Measurements from ENCODE around the gene GLS2. TPM values are rescaled to one million over a fixed set of nuclear protein-coding genes. Genes with fewer than 3 reads are reported as not detected.

Gene GLS2
- total RNA-seq, 1 experiment from 2014 or later: 14.8 TPM

DNA sequence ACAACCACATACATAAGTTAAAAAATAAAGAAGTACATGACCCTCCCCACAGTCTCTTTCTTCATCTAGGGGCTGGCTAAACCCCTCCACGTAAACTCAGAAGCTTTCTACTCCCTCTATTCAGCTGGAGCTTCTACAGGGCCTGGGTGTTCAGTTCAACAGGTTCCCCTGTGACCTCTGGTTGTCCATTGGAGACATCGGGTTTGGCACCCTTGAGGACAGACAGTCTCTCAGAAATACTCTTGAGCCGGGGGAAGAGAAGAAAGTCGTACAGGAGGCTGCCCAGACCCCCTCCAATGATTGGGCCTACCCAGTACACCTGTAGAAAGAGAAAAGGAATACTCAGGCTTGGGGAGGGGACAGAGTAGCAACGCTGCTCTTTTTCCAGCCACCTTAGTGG, 36.8 kb downstream of the GLS2 start (continued):
- no peak for TF ChIP-seq KAT7 (CRISPR knock-in tag; IDR thresholded peaks at IDR 0.05; ENCODE audit: borderline replicate concordance)
- no peak for TF ChIP-seq CBFB (CRISPR knock-in tag; IDR thresholded peaks at IDR 0.05; ENCODE audit: low read depth)
- TF ChIP-seq SOX15 (CRISPR knock-in tag; IDR thresholded peaks at IDR 0.05): no peak
- TF ChIP-seq OVOL2 (CRISPR knock-in tag; IDR thresholded peaks at IDR 0.05; ENCODE audit: borderline replicate concordance): no peak
- TF ChIP-seq, protein P1, sequence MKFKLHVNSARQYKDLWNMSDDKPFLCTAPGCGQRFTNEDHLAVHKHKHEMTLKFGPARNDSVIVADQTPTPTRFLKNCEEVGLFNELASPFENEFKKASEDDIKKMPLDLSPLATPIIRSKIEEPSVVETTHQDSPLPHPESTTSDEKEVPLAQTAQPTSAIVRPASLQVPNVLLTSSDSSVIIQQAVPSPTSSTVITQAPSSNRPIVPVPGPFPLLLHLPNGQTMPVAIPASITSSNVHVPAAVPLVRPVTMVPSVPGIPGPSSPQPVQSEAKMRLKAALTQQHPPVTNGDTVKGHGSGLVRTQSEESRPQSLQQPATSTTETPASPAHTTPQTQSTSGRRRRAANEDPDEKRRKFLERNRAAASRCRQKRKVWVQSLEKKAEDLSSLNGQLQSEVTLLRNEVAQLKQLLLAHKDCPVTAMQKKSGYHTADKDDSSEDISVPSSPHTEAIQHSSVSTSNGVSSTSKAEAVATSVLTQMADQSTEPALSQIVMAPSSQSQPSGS (CRISPR knock-in tag; IDR thresholded peaks at IDR 0.05; ENCODE audit: borderline replicate concordance, low read depth): no peak
- TF ChIP-seq RORB (CRISPR knock-in tag; IDR thresholded peaks at IDR 0.05): no peak

DNA sequence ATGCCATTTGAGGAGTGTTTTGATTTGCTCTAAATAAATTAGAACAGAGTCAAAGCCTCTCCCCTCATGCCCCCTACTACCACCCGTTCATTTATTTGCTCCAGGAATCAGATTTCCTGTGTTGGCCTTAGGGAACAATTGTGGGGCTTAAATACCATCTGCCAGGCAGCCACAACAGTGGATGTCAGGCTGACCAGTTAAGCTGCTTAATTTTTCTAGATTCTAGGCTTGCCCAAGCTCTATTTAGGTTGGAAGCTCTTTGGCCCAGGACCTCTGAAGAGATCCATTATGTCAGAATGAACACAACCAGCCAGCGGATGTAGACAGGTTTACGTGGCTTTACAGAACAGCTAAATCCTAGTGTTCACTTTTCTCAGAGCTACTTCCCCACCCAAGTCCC, 37.7 kb downstream of the GLS2 start:
- H3K27me3 Mint-ChIP-seq (ENCODE audit: low read depth): peaks cover 10% of the 10 kb centered on the region
- ATAC-seq (no peak), DNase-seq (ENCODE audit: low spot score) (no peak)
- no peak for TF ChIP-seq TEAD1 (CRISPR knock-in tag; IDR thresholded peaks at IDR 0.05)
- no peak for TF ChIP-seq ZNF219 (CRISPR knock-in tag; IDR thresholded peaks at IDR 0.05; ENCODE audit: borderline replicate concordance)
- TF ChIP-seq IRF2 (CRISPR knock-in tag; IDR thresholded peaks at IDR 0.05; ENCODE audit: borderline replicate concordance, low read depth): no peak
- TF ChIP-seq, protein P2, sequence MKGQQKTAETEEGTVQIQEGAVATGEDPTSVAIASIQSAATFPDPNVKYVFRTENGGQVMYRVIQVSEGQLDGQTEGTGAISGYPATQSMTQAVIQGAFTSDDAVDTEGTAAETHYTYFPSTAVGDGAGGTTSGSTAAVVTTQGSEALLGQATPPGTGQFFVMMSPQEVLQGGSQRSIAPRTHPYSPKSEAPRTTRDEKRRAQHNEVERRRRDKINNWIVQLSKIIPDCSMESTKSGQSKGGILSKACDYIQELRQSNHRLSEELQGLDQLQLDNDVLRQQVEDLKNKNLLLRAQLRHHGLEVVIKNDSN (CRISPR knock-in tag; IDR thresholded peaks at IDR 0.05): no peak
- no peak for TF ChIP-seq ZNF317 (CRISPR knock-in tag; IDR thresholded peaks at IDR 0.05; ENCODE audit: borderline replicate concordance, low read depth)
- no peak for TF ChIP-seq TCF7 (CRISPR knock-in tag; IDR thresholded peaks at IDR 0.05; ENCODE audit: low read depth)
- TF ChIP-seq, protein P3, sequence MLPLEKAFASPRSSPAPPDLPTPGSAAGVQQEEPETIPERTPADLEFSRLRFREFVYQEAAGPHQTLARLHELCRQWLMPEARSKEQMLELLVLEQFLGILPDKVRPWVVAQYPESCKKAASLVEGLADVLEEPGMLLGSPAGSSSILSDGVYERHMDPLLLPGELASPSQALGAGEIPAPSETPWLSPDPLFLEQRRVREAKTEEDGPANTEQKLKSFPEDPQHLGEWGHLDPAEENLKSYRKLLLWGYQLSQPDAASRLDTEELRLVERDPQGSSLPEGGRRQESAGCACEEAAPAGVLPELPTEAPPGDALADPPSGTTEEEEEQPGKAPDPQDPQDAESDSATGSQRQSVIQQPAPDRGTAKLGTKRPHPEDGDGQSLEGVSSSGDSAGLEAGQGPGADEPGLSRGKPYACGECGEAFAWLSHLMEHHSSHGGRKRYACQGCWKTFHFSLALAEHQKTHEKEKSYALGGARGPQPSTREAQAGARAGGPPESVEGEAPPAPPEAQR (CRISPR knock-in tag; IDR thresholded peaks at IDR 0.05): no peak
- no peak for TF ChIP-seq JAZF1 (CRISPR knock-in tag; IDR thresholded peaks at IDR 0.05)
- TF ChIP-seq, protein P1 (CRISPR knock-in tag; IDR thresholded peaks at IDR 0.05; ENCODE audit: borderline replicate concordance, low read depth): no peak
- no peak for TF ChIP-seq NFE2L1 (CRISPR knock-in tag; IDR thresholded peaks at IDR 0.05)
- TF ChIP-seq NR1H2 (CRISPR knock-in tag; IDR thresholded peaks at IDR 0.05): no peak
- TF ChIP-seq, protein P4, sequence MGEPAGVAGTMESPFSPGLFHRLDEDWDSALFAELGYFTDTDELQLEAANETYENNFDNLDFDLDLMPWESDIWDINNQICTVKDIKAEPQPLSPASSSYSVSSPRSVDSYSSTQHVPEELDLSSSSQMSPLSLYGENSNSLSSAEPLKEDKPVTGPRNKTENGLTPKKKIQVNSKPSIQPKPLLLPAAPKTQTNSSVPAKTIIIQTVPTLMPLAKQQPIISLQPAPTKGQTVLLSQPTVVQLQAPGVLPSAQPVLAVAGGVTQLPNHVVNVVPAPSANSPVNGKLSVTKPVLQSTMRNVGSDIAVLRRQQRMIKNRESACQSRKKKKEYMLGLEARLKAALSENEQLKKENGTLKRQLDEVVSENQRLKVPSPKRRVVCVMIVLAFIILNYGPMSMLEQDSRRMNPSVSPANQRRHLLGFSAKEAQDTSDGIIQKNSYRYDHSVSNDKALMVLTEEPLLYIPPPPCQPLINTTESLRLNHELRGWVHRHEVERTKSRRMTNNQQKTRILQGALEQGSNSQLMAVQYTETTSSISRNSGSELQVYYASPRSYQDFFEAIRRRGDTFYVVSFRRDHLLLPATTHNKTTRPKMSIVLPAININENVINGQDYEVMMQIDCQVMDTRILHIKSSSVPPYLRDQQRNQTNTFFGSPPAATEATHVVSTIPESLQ (CRISPR knock-in tag; IDR thresholded peaks at IDR 0.05): no peak
- TF ChIP-seq, protein P5, sequence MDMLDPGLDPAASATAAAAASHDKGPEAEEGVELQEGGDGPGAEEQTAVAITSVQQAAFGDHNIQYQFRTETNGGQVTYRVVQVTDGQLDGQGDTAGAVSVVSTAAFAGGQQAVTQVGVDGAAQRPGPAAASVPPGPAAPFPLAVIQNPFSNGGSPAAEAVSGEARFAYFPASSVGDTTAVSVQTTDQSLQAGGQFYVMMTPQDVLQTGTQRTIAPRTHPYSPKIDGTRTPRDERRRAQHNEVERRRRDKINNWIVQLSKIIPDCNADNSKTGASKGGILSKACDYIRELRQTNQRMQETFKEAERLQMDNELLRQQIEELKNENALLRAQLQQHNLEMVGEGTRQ (CRISPR knock-in tag; IDR thresholded peaks at IDR 0.05): no peak
- H3K36me3 Mint-ChIP-seq: peaks cover 15% of the 10 kb centered on the region
- CTCF ChIA-PET: interaction anchor here (0.6 to 3.5 kb wide), 11 partner anchors 9 to 1133 kb away, joined by 3 to 35 read pairs (median 5); partner anchors contain the start of genes CNPY2, ESYT1 and STAT2
- peaks cover 34% of the 10 kb centered on the region for H3K4me1 Mint-ChIP-seq
- peaks cover 8% of the 10 kb centered on the region; the same call in 1 of the 2 replicates for H3K9me3 Mint-ChIP-seq
- H3K27ac Mint-ChIP-seq: no peak overlapping the region
- peak overlapping the region; percentile 82; the same call in 1 of the 2 replicates for H3K4me3 Mint-ChIP-seq
- POLR2A ChIA-PET: interaction anchor here (1.0 to 3.1 kb wide), 3 partner anchors 10 to 261 kb away, joined by 4 to 15 read pairs (median 4); partner anchors contain the start of genes RNF41 and SMARCC2
